K562 (cell line): ENCODE measurements around the gene AFG1L. TPM values are rescaled to one million over a fixed set of nuclear protein-coding genes. Genes with fewer than 3 reads are reported as not detected.
A peak's percentile ranks its signal among the peaks of the same experiment; 100 is the strongest.

Experiments
- ATAC-seq: fragments of 200-7000 bp; cut with Tn5 transposase; 3 replicates; pipeline ENCODE4 v1.9.1; 2020; ENCODE audit warnings: moderate library complexity
- BruUV-seq: library from RNA; stranded (reverse); fragments of 400-500 nt; replicated peaks from 2 replicates; lab custom pipeline; 2021; lab: Mats Ljungman, UMichigan
- CTCF ChIA-PET: fragments of 300-600 bp; formaldehyde crosslinking; extraction: SDS; loops from one replicate; lab custom pipeline; 2021; ENCODE audit warnings: low intra/inter-chr PET ratio; lab: Yijun Ruan, JAX
- POLR2A ChIA-PET: fragments of 300-600, 350-650 bp; sonication (Branson Sonifier 250); formaldehyde crosslinking; extraction: SDS; loops from one replicate; lab custom pipeline; 2021; ENCODE audit warnings: antibody characterized with exemption, inconsistent platforms; lab: Yijun Ruan, JAX
- DNase-seq, 4 experiments: peaks; one replicate each; pipeline versions ENCODE4 v3.0.0 to v3.0.0-alpha.2; 2011 to 2018; ENCODE audit warnings: low spot score in 3 of 4, mixed read lengths in 3 of 4; ENCODE audit errors: extremely low read depth in 1 of 4
- FAIRE-seq: peaks from 2 replicates; lab custom pipeline; 2011; peaks lifted over from hg19 to GRCh38; lab: Jason Lieb, UNC
- H2AFZ ChIP-seq: 2 replicates; pipeline ENCODE4 v1.6.0; 2011; ENCODE audit warnings: low read depth, low read length, control low read depth, inconsistent platforms
- H3K27ac ChIP-seq: fragments of 200-600 bp; 3 replicates; pipeline ENCODE4 v1.8.0; 2011; ENCODE audit warnings: low read depth, mild to moderate bottlenecking, control low read depth, inconsistent platforms, low read length, moderate library complexity, mixed read lengths; ENCODE audit errors: extremely low read depth
- H3K27me3 ChIP-seq, 2 experiments: fragments of 300-600 bp in 1 of 2; 2 replicates in 1 of 2; 3 replicates in 1 of 2; pipeline versions ENCODE4 v1.6.0 to v1.8.0; 2011; ENCODE audit warnings: inconsistent platforms in 2 of 2, low read length in 2 of 2, mild to moderate bottlenecking in 1 of 2, mixed read lengths in 1 of 2, moderate library complexity in 1 of 2; ENCODE audit not compliant: control insufficient read depth in 2 of 2, insufficient read depth in 2 of 2
- H3K36me3 ChIP-seq: fragments of 300-600 bp; 3 replicates; pipeline ENCODE4 v1.8.0; 2011; ENCODE audit warnings: mild to moderate bottlenecking, low read length, inconsistent platforms; ENCODE audit not compliant: control insufficient read depth, insufficient read depth
- H3K4me1 ChIP-seq, 2 experiments: fragments of 200-600 bp in 1 of 2; replicated peaks in 1 of 2; 2 replicates in 1 of 2; 3 replicates in 1 of 2; pipeline versions ENCODE4 v1.5.1 to v1.8.0; 2011; ENCODE audit warnings: inconsistent platforms in 2 of 2, low read length in 2 of 2, mild to moderate bottlenecking in 1 of 2, mixed read lengths in 1 of 2, moderate library complexity in 1 of 2; ENCODE audit not compliant: control insufficient read depth in 2 of 2, insufficient read depth in 2 of 2
- H3K4me2 ChIP-seq: 2 replicates; pipeline ENCODE4 v1.6.1; 2011; ENCODE audit warnings: low read length, control low read depth, inconsistent platforms, mixed read lengths; ENCODE audit not compliant: insufficient read depth
- H3K4me3 ChIP-seq: fragments of 200-600 bp; sonication (generic), shearing (Covaris generic); 2 replicates; pipeline ENCODE4 v1.5.1; 2016; ENCODE audit warnings: control low read depth, inconsistent platforms
- H3K79me2 ChIP-seq: fragments of 200-600 bp; 3 replicates; pipeline ENCODE4 v1.8.0; 2011; ENCODE audit warnings: low read length, inconsistent platforms; ENCODE audit not compliant: control insufficient read depth, insufficient read depth
- H3K9ac ChIP-seq, 2 experiments: 2 replicates each; pipeline versions ENCODE4 v1.6.0 to v1.6.1; 2011; ENCODE audit warnings: low read depth in 2 of 2, low read length in 2 of 2, control low read depth in 1 of 2, inconsistent platforms in 1 of 2, mild to moderate bottlenecking in 1 of 2, mixed read lengths in 1 of 2; ENCODE audit not compliant: insufficient read depth in 1 of 2
- H3K9me1 ChIP-seq: one replicate; pipeline ENCODE4 v1.6.0; 2011; ENCODE audit warnings: inconsistent platforms, mild to moderate bottlenecking, low read length, moderate library complexity; ENCODE audit not compliant: control insufficient read depth, insufficient read depth
- H3K9me3 ChIP-seq: replicated peaks from 2 replicates; pipeline ENCODE4 v1.5.1; 2011; ENCODE audit warnings: low read depth, low read length, inconsistent platforms; ENCODE audit not compliant: control insufficient read depth, insufficient read depth
- H4K20me1 ChIP-seq: replicated peaks from 2 replicates; pipeline ENCODE4 v1.6.1; 2011; ENCODE audit warnings: low read length, inconsistent platforms, mixed read lengths; ENCODE audit not compliant: control insufficient read depth, insufficient read depth
- BACH1 ChIP-seq: fragments of 200-800 bp; sonication (Bioruptor generic); IDR thresholded peaks from 2 replicates; pipeline ENCODE4 v1.6.1; 2016; ENCODE audit warnings: missing genetic modification characterization, missing compliant biosample characterization
- EP400 ChIP-seq: fragments of 450-650 bp; IDR thresholded peaks from 2 replicates; pipeline ENCODE4 v1.6.1; 2017; ENCODE audit warnings: antibody characterized with exemption, mild to moderate bottlenecking, moderate library complexity
- ETV6 ChIP-seq, 3 experiments: fragments of 150-350 bp in 1 of 3; sonication (generic) in 1 of 3; formaldehyde crosslinking in 1 of 3; IDR thresholded peaks; 2 replicates each; pipeline versions ENCODE4 v1.6.1 to v1.8.0; 2014 to 2022; ENCODE audit warnings: borderline replicate concordance in 2 of 3, low read depth in 2 of 3, antibody characterized with exemption in 1 of 3, low read length in 1 of 3, mild to moderate bottlenecking in 1 of 3, missing genetic modification reagents in 1 of 3
- FOSL1 ChIP-seq: fragments of 200-800 bp; sonication (Bioruptor generic); conservative IDR thresholded peaks from 2 replicates; pipeline ENCODE4 v1.6.1; 2016; ENCODE audit warnings: missing genetic modification characterization, missing compliant biosample characterization
- PHB2 ChIP-seq: fragments of 450-650 bp; IDR thresholded peaks from 2 replicates; pipeline ENCODE4 v1.6.1; 2017; ENCODE audit warnings: low read depth
- SREBF2 ChIP-seq: sonication (generic); formaldehyde crosslinking; IDR thresholded peaks from 2 replicates; pipeline ENCODE4 v1.4.0; 2020; ENCODE audit warnings: mild to moderate bottlenecking, missing genetic modification reagents
- ZBTB26 ChIP-seq: fragments of 450-650 bp; formaldehyde crosslinking; IDR thresholded peaks from 2 replicates; pipeline ENCODE4 v1.4.0; 2022; ENCODE audit warnings: missing genetic modification characterization
- ZNF316 ChIP-seq: fragments of 450-650 bp; IDR thresholded peaks from 2 replicates; pipeline ENCODE4 v1.6.1; 2016
- WGBS: fragments of 100-300 bp; shearing (Covaris generic); methylation state at CpG from one replicate; pipeline ENCODE4 v1.1.6; 2016; ENCODE audit warnings: low coverage, mixed read lengths; ENCODE audit not compliant: insufficient coverage; ENCODE audit errors: missing lambda C conversion rate; 5-methylcytosine and 5-hydroxymethylcytosine counted together
- in situ Hi-C: fragments of 300-500 bp; cut with MboI; formaldehyde crosslinking; loops from 4 replicates; pipeline ENCODE4 v1.15.0; 2018; ENCODE audit warnings: inconsistent platforms, mixed read lengths
- intact Hi-C: fragments of 100-400 bp; cut with micrococcal nuclease; formaldehyde crosslinking; loops from 2 replicates; pipeline ENCODE4 v1.14.2; 2022
- polyA plus RNA-seq, 8 experiments: library from polyadenylated mRNA; depleted of rRNA in 4 of 8; stranded (reverse) in 5 of 8; unstranded in 3 of 8; fragments of >200 nt; fragmentation: Nextera tagmentation in 2 of 8; fragmentation: Illumina TruSeq in 1 of 8; extraction: Ambion mirVana in 2 of 8; extraction: Trizol in 1 of 8; gene quantifications; 2 replicates each; pipeline versions ENCODE4 v1.2.1 to v1.2.3, GENCODE V29; 2011 to 2014; ENCODE audit warnings: inconsistent platforms in 1 of 8, missing spikeins in 1 of 8
- total RNA-seq, 7 experiments: library from RNA; depleted of rRNA in 6 of 7; stranded (reverse); fragments of >200 nt in 6 of 7; fragmentation: Illumina TruSeq in 2 of 7; extraction: Trizol in 2 of 7; gene quantifications; 2 replicates each; pipeline versions ENCODE4 v1.2.1 to v1.2.3, GENCODE V29; 2011 to 2021; ENCODE audit warnings: low replicate concordance in 1 of 7

Gene AFG1L
- total and polyA plus RNA-seq, 9 of the 15 experiments (the other 6 are each of a cell fraction or from before 2014, with no cell fraction given) = 2.2 to 15.5 (median 5.8) TPM

- BruUV-seq = no TSS peak
- H3K36me3 ChIP-seq = no peaks in the 10 kb centered on the region
- no peak overlapping the region for H3K4me3 ChIP-seq
- no peaks in the 10 kb centered on the region for H4K20me1 ChIP-seq
- no peaks in the 10 kb centered on the region for H3K79me2 ChIP-seq
- H3K27me3 ChIP-seq = no peaks in the 10 kb centered on the region
- H3K4me2 ChIP-seq = no peak overlapping the region
- H3K27ac ChIP-seq = no peak overlapping the region
- DNase-seq (no peak), FAIRE-seq (no peak), ATAC-seq (no peak)
- no peaks in the 10 kb centered on the region for H3K9me1 ChIP-seq
- intact Hi-C loops (no loop called here), in situ Hi-C loops (no loop called here)
- H3K4me1 ChIP-seq = no peaks in the 10 kb centered on the region
- H2AFZ ChIP-seq = no peak overlapping the region
- H3K9ac ChIP-seq = no peak overlapping the region
- CTCF ChIA-PET = no interaction called here
- 17% methylated on average over 1 of the region's 1 CpG for WGBS
- POLR2A ChIA-PET = interaction anchor here (0.6 kb wide), 1 partner anchor 42 kb away, joined by 3 read pairs; no protein-coding TSS in a partner anchor
- TF ChIP-seq PHB2 (no peak), ZNF316 (peak; percentile 31; the same call in 1 of the 2 replicates)
- no peaks in the 10 kb centered on the region for H3K9me3 ChIP-seq
Measured at GRCh38 chr6:108434222-108434621, 139.4 kb downstream of the AFG1L start.

GRCh38 chr6:108435391-108435790, 140.5 kb downstream of the AFG1L start:
- no peak for FAIRE-seq
- no peaks in the 10 kb centered on the region for H3K27me3 ChIP-seq
- TF ChIP-seq ZBTB26 (CRISPR knock-in tag) (no peak), EP400 (no peak), BACH1 (tag) (no peak), SREBF2 (no peak), FOSL1 (no peak), ETV6 (IDR thresholded peaks at IDR 0.05; ENCODE audit: borderline replicate concordance in 1 of 2, low read depth in 2 of 2, low read length in 1 of 2) (no peak), ETV6 (CRISPR knock-in tag; IDR thresholded peaks at IDR 0.05; ENCODE audit: borderline replicate concordance) (no peak)
- H2AFZ ChIP-seq = no peak overlapping the region
- ChIA-PET CTCF (no interaction called here), POLR2A (interaction anchor here (0.6 kb wide), 1 partner anchor 16 kb away, joined by 3 read pairs; no protein-coding TSS in a partner anchor)
- H3K4me2 ChIP-seq = no peak overlapping the region
- no peaks in the 10 kb centered on the region for H3K36me3 ChIP-seq
- WGBS = 41% methylated on average over 5 of the region's 5 CpGs
- no peaks in the 10 kb centered on the region for H3K9me3 ChIP-seq
- no peaks in the 10 kb centered on the region for H3K79me2 ChIP-seq
- intact Hi-C loops (no loop called here), in situ Hi-C loops (no loop called here)
- no peak for DNase-seq
- no peak overlapping the region for H3K4me3 ChIP-seq
- no peaks in the 10 kb centered on the region for H3K9me1 ChIP-seq
- no peaks in the 10 kb centered on the region for H3K4me1 ChIP-seq
- H4K20me1 ChIP-seq = no peaks in the 10 kb centered on the region
- H3K9ac ChIP-seq = no peak overlapping the region
- ATAC-seq = no peak
- no TSS peak for BruUV-seq
- H3K27ac ChIP-seq = no peak overlapping the region
